Tongue (tissue), 2 donors: ENCODE results near the gene SLC12A5. TPM values are rescaled to one million over a fixed set of nuclear protein-coding genes. Genes with fewer than 3 reads are reported as not detected.
A peak's percentile ranks its signal among the peaks of the same experiment; 100 is the strongest.

ENCODE experiments used
- DNase-seq: peaks from one replicate; pipeline ENCODE4 v3.0.0-alpha.2; 2015
- total RNA-seq: library from RNA; depleted of rRNA; stranded (reverse); fragments of >200 nt; gene quantifications from one replicate; pipeline ENCODE4 v1.2.3, GENCODE V29; 2014

The SLC12A5 gene
- total RNA-seq, 1 donor from 2014 or later, result 0.21 TPM

GRCh38 chr20:46006964-46007363 is 22.1 kb upstream of the SLC12A5 start:
- no peak for DNase-seq

- DNase-seq, result no peak
These were observed 21.3 kb upstream of the SLC12A5 start for GRCh38 chr20:46007671-46008070.

- no peak for DNase-seq
These were observed 19.2 kb upstream of the SLC12A5 start for GRCh38 chr20:46009816-46010215.

- DNase-seq, result no peak
These were observed 18.3 kb upstream of the SLC12A5 start for GRCh38 chr20:46010491-46011391.

- DNase-seq, result no peak
These were observed 17.2 kb upstream of the SLC12A5 start for GRCh38 chr20:46011631-46012482.

GRCh38 chr20:46012921-46013320 is 16.1 kb upstream of the SLC12A5 start:
- no peak for DNase-seq

- no peak for DNase-seq
These were observed 15.6 kb upstream of the SLC12A5 start for GRCh38 chr20:46013322-46013828.

- DNase-seq, result peak; percentile 53
These were observed 15.0 kb upstream of the SLC12A5 start for GRCh38 chr20:46013829-46014516.

GRCh38 chr20:46014517-46015396 is 14.3 kb upstream of the SLC12A5 start:
- DNase-seq, result no peak

GRCh38 chr20:46017272-46017671 is 11.7 kb upstream of the SLC12A5 start:
- DNase-seq, result no peak

GRCh38 chr20:46018112-46018511 is 10.9 kb upstream of the SLC12A5 start:
- no peak for DNase-seq

- DNase-seq, result no peak
These were observed 10.4 kb upstream of the SLC12A5 start for GRCh38 chr20:46018611-46019010.

- no peak for DNase-seq
These were observed 8.5 kb upstream of the SLC12A5 start for GRCh38 chr20:46020555-46020954.

GRCh38 chr20:46021361-46022359 is 7.4 kb upstream of the SLC12A5 start:
- DNase-seq, result no peak

- peak; percentile 48 for DNase-seq
These were observed 6.4 kb upstream of the SLC12A5 start for GRCh38 chr20:46022411-46023147.

GRCh38 chr20:46023148-46023484 is 5.9 kb upstream of the SLC12A5 start:
- no peak for DNase-seq

GRCh38 chr20:46023999-46024398 is 5.0 kb upstream of the SLC12A5 start:
- no peak for DNase-seq

GRCh38 chr20:46025376-46025783 is 3.6 kb upstream of the SLC12A5 start:
- DNase-seq, result no peak

- DNase-seq, result peak; percentile 79
These were observed 1.7 kb upstream of the SLC12A5 start for GRCh38 chr20:46027245-46027853.
